ENCODE measurements around the gene HOXB8.

DNA sequence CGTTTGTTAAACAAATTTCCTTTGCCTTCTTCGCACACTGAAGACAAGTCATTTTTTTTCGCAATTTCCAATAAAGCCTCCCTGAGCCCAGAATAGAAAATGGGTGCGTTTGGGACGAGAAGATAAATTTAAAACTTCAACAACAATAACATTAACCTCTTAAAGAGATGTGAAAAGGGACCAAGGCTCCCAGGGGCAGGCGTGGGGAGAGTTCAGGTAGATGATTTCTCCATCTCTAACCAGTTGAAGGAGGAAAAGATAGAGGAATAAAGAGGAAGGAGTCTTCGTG is 35.7 kb downstream of the HOXB8 start:
- TF ChIP-seq POU6F1 (CRISPR knock-in tag; IDR thresholded peaks at IDR 0.05; ENCODE audit: borderline replicate concordance, low read depth): no peak
- no peak for TF ChIP-seq GLIS3 (CRISPR knock-in tag; IDR thresholded peaks at IDR 0.05)
- no peak for TF ChIP-seq PATZ1 (CRISPR knock-in tag; IDR thresholded peaks at IDR 0.05; ENCODE audit: borderline replicate concordance)
- TF ChIP-seq CREB5 (CRISPR knock-in tag; IDR thresholded peaks at IDR 0.05; ENCODE audit: low read depth): no peak
- no peak for TF ChIP-seq TSHZ2 (CRISPR knock-in tag; IDR thresholded peaks at IDR 0.05)
- no peak for TF ChIP-seq ZNF8 (CRISPR knock-in tag; IDR thresholded peaks at IDR 0.05)

Data from SK-N-SH treated with all-trans-retinoic acid at 6 μM for 48 hours (cell line).